ENCODE results near the gene TXLNG.

TXLNG gene

GRCh38 chrX:16870862-16871815 lies 84.9 kb downstream of the TXLNG start:
- in situ Hi-C loops (cut with MboI; ENCODE audit: low sequenced_read_pairs), result no loop called here

DNA sequence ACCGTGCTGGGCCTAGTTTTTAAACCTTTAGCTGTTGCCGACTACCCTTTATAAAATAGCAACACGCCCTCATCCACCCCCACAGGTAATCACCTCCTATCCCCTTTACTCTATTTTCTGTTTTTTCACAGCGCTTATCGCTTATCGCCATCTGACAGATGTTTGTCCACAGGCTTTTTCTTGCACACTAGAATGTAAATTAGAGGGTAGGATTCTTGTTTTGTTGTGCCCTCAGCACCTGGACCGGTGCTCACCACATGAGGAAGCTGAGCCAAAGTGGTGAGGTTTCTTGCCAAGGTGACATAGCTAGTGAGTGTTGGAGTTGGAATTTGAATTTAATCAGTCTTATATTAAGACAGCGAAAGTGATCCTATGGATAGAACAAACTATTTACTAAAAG lies 86.8 kb downstream of the TXLNG start:
- in situ Hi-C loops (cut with MboI; ENCODE audit: low sequenced_read_pairs), result no loop called here

DNA sequence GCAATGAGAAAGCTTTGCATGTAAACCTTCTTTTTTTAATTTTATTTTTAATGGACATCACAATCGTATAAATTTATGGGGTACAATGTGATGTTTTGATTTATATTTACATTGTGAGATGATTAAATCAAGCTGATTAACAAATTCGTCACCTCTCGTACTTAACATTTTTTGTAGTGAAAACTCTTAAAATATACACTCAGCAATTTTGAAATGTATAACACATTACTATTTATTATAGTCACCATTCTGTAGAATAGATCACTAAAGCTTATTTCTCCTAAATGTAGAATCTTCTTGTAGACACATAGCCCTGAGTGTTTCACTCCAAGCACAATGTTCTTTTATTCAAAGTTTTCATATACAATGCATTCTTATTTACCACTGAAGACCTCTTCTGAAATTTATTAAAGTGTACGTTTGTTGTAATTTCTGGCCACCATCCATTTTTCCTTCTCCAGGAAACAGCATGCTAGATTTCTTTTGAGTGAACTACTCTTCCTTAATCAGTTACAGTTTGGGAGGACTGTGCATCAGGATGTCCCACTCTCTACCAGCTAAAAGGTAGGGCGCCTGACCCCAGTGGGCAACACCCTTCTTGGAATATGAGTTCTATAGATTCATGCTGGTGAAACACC lies 88.3 kb downstream of the TXLNG start:
- in situ Hi-C loops (cut with MboI; ENCODE audit: low sequenced_read_pairs), result loop anchor here (25.0 kb wide), 1 partner anchor 163 kb away; no protein-coding TSS in a partner anchor

- in situ Hi-C loops (cut with MboI; ENCODE audit: low sequenced_read_pairs), result loop anchor here (25.0 kb wide), 1 partner anchor 161 kb away; no protein-coding TSS in a partner anchor
Observed at GRCh38 chrX:16876696-16877095, 90.4 kb downstream of the TXLNG start.

DNA sequence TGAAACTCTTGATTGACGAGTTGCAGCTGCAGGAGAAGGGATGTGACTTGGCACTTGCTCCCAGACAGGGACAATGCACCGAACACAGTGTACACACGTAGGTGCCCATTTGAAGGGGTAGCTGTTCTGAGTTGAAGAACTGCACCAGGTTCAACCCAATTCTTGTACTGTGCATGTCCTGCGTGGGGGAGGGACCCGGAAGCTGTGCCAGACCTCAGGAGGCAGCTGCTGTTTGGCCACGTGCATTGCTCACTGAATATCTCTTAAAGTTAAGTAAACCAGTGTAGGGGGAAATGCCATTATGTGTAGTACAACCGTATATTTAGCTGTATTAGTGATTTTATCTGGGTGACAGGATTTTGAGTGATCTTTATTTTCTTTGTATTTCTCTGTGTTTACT lies 95.9 kb downstream of the TXLNG start:
- in situ Hi-C loops (cut with MboI; ENCODE audit: low sequenced_read_pairs), result loop anchor here (25.0 kb wide), 1 partner anchor 155 kb away; no protein-coding TSS in a partner anchor

- in situ Hi-C loops (cut with MboI; ENCODE audit: low sequenced_read_pairs), result loop anchor here (25.0 kb wide), 1 partner anchor 154 kb away; no protein-coding TSS in a partner anchor
Observed at GRCh38 chrX:16882702-16883486, 96.6 kb downstream of the TXLNG start.

DNA sequence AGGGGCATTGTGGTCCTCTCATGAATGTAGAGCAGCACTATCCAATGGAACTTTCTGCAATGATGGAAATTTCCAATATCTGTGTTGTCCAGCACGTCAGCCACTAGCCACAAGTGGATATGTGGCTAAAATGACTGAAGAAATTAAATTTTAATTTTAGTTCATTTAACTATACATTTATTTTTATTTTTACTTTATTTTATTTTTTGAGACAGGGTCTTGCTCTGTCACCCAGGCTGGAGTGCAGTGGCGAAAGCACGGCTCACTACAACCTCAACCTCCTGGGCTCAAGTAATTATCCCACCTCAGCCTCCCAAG lies 97.2 kb downstream of the TXLNG start:
- in situ Hi-C loops (cut with MboI; ENCODE audit: low sequenced_read_pairs), result loop anchor here (25.0 kb wide), 1 partner anchor 154 kb away; no protein-coding TSS in a partner anchor

DNA sequence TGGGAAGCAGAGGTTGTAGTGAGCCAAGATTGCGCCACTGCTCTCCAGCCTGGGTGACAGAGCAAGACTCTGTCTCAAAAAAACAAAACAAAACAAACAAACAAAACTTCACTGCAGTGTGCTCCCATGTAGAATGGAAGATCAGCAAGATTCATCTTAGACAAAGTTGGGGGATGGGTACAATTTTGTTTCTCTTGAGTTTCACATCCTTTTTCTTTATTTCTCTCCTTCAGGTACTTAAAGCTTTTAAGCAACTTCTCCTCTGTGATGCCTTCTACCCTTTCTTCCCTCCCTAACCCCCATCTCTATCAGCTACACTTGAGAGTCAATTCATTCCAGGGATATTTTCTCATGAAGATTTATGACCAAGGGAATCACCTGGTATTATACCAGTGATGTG lies 99.4 kb downstream of the TXLNG start:
- in situ Hi-C loops (cut with MboI; ENCODE audit: low sequenced_read_pairs), result loop anchor here (25.0 kb wide), 1 partner anchor 152 kb away; no protein-coding TSS in a partner anchor

DNA sequence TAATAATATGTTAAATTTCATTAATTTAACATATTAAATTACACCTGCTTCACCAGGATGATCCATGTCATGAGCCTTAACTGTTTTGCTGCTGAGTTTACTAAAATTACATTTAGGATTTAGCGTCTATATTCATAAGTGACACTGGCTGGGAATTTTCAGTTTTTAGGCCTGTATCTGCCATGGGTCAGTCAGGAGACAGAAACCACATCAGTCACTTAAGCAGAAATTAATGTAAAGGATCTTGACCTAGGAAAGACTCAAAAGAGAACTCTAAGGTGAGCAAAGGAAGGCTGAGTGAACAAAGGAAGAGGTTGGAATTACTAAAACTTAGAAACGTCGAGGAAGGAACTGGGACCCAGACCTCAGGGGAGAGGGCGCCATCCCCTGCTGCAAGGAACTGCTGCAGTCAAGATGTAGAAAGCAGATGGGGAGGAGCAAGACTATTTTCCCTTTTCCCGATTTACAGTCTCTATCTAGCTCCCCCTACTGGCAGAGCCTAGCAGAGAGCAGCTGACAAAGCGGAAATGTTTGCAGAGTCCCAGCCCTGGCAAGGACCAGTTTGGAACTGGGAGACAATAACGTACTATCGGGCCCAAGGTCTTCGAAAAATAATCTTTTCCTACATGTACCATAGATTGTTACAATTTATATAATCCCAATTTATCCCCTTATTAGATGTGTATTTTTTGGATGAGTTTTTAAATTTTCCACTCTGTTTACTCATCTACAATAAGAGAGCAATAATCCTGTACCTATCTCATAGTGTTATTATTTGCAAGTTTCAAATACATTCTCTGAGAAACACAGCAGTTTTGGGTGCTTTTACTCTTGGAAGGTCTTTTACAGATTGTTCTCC lies 106.5 kb downstream of the TXLNG start:
- in situ Hi-C loops (cut with MboI; ENCODE audit: low sequenced_read_pairs), result loop anchor here (25.0 kb wide), 1 partner anchor 145 kb away; no protein-coding TSS in a partner anchor
